ENCODE results near the gene MAU2. TPM values are rescaled to one million over a fixed set of nuclear protein-coding genes. Genes with fewer than 3 reads are reported as not detected.

MAU2 gene
- total and polyA plus RNA-seq, 2 of the 8 experiments (the other 6 are each of a cell fraction or from before 2014, with no cell fraction given) = 32.0 to 40.8 TPM

DNA sequence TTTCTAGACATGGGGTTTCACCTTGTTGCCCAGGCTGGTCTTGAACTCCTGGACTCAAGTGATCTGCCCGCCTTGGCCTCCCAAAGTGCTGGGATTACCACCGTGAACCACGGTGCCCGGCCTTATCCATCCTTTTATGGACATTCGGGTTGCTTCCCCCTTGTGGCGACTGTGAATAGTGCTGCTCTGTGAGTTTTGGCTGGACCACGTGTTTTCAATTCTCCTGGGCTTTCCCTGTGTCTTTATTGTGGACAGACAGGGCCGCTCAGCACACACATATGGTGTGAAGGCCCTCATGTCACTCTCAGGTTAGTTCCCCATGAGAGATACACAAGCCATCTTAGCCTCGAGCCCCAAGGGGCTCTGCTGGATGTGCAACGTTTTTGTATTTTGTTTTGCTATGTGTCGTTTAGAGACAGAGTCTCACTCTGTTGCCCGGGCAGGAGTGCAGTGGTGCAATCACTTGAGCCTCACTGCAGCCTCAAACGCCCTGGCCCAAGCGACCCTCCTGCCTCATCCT, 40.5 kb downstream of the MAU2 start (continued):
- TF ChIP-seq, protein P1, sequence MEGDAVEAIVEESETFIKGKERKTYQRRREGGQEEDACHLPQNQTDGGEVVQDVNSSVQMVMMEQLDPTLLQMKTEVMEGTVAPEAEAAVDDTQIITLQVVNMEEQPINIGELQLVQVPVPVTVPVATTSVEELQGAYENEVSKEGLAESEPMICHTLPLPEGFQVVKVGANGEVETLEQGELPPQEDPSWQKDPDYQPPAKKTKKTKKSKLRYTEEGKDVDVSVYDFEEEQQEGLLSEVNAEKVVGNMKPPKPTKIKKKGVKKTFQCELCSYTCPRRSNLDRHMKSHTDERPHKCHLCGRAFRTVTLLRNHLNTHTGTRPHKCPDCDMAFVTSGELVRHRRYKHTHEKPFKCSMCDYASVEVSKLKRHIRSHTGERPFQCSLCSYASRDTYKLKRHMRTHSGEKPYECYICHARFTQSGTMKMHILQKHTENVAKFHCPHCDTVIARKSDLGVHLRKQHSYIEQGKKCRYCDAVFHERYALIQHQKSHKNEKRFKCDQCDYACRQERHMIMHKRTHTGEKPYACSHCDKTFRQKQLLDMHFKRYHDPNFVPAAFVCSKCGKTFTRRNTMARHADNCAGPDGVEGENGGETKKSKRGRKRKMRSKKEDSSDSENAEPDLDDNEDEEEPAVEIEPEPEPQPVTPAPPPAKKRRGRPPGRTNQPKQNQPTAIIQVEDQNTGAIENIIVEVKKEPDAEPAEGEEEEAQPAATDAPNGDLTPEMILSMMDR (IDR thresholded peaks at IDR 0.05; ENCODE audit: control extremely low read depth in 1 of 3, insufficient read depth in 1 of 3, low read depth in 1 of 3, low read length in 3 of 3) = peak; percentile 74 to 87 (median 79)
- TF ChIP-seq RXRA (IDR thresholded peaks at IDR 0.05; ENCODE audit: insufficient read depth, low read depth, low read length) = 0 out of 2 replicates have a peak, but pooled peaks have one; percentile 46
- TF ChIP-seq EP300 (IDR thresholded peaks at IDR 0.05; ENCODE audit: borderline replicate concordance in 1 of 2, low read depth in 2 of 2, low read length in 2 of 2) = no peak
- no peak for TF ChIP-seq SP1 (IDR thresholded peaks at IDR 0.05; ENCODE audit: low read depth, low read length)
- TF ChIP-seq GTF2F1 (IDR thresholded peaks at IDR 0.05; ENCODE audit: borderline replicate concordance, low read depth, low read length) = no peak
- TF ChIP-seq SIX5 (IDR thresholded peaks at IDR 0.05; ENCODE audit: low read depth, low read length) = no peak
- no peak for TF ChIP-seq RNF2 (IDR thresholded peaks at IDR 0.05; ENCODE audit: borderline replicate concordance, low read depth, low read length, missing control alignments, poor library complexity, severe bottlenecking)
- TF ChIP-seq MAFK (IDR thresholded peaks at IDR 0.05; ENCODE audit: low read depth, low read length) = no peak
- TF ChIP-seq BCL11A (IDR thresholded peaks at IDR 0.05; ENCODE audit: low read depth in 2 of 2, low read length in 2 of 2) = no peak
